PC-9 (cell line): Measurements from ENCODE around the gene STX1A. TPM values are rescaled to one million over a fixed set of nuclear protein-coding genes. Genes with fewer than 3 reads are reported as not detected.

ENCODE experiments used
- BruUV-seq: library from RNA; stranded (reverse); fragments of 400-500 nt; replicated peaks from 2 replicates; lab custom pipeline; 2021; lab: Mats Ljungman, UMichigan
- CTCF ChIA-PET: fragments of 300-600 bp; sonication (Branson Sonifier 250); formaldehyde crosslinking; loops from one replicate; lab custom pipeline; 2022; ENCODE audit warnings: antibody characterized with exemption; lab: Charles Lee
- POLR2A ChIA-PET: fragments of 300-600 bp; sonication (Branson Sonifier 250); formaldehyde crosslinking; loops from one replicate; lab custom pipeline; 2022; ENCODE audit warnings: antibody characterized with exemption; ENCODE audit not compliant: unreplicated experiment; lab: Charles Lee
- DNase-seq, 2 experiments: peaks; one replicate each; pipeline versions ENCODE4 v3.0.0 to v3.0.0-alpha.2; 2015 to 2022; ENCODE audit warnings: mixed read lengths in 1 of 2
- H2AFZ ChIP-seq: fragments of 200-600 bp; sonication (generic); 2 replicates; pipeline ENCODE4 v1.8.1; 2017; ENCODE audit warnings: antibody characterized with exemption
- H3F3A ChIP-seq: fragments of 200-600 bp; sonication (generic); 2 replicates; pipeline ENCODE4 v1.8.1; 2017; ENCODE audit warnings: antibody characterized with exemption, mild to moderate bottlenecking, low read depth; ENCODE audit not compliant: insufficient read depth
- H3K27ac ChIP-seq: fragments of 200-600 bp; sonication (generic); 2 replicates; pipeline ENCODE4 v1.6.1; 2016; ENCODE audit warnings: mixed run types
- H3K27me3 ChIP-seq: fragments of 200-600 bp; sonication (generic); 2 replicates; pipeline ENCODE4 v1.6.1; 2016; ENCODE audit warnings: low read depth, mixed run types; ENCODE audit not compliant: insufficient read depth
- H3K36me3 ChIP-seq: fragments of 200-600 bp; sonication (generic); 2 replicates; pipeline ENCODE4 v1.6.1; 2016; ENCODE audit warnings: low read depth, mixed run types
- H3K4me1 ChIP-seq: fragments of 200-600 bp; sonication (generic); replicated peaks from 2 replicates; pipeline ENCODE4 v1.6.1; 2016; ENCODE audit warnings: mixed run types; ENCODE audit not compliant: insufficient read depth
- H3K4me2 ChIP-seq: fragments of 200-600 bp; sonication (generic); 2 replicates; pipeline ENCODE4 v1.6.1; 2017; ENCODE audit warnings: mixed run types
- H3K4me3 ChIP-seq: fragments of 200-600 bp; sonication (generic); 2 replicates; pipeline ENCODE4 v1.6.1; 2016; ENCODE audit warnings: mixed run types
- H3K79me2 ChIP-seq: fragments of 200-600 bp; sonication (generic); 2 replicates; pipeline ENCODE4 v1.6.1; 2017; ENCODE audit warnings: low read depth, mixed run types
- H3K9me2 ChIP-seq: fragments of 200-600 bp; sonication (generic); 2 replicates; pipeline ENCODE4 v1.8.1; 2017; ENCODE audit warnings: mild to moderate bottlenecking; ENCODE audit not compliant: insufficient read depth
- H3K9me3 ChIP-seq: fragments of 200-600 bp; sonication (generic); 2 replicates; pipeline ENCODE4 v1.8.1; 2016; ENCODE audit warnings: low read depth; ENCODE audit not compliant: insufficient read depth
- H4K20me1 ChIP-seq: fragments of 200-600 bp; sonication (generic); 2 replicates; pipeline ENCODE4 v1.8.1; 2017; ENCODE audit not compliant: insufficient read depth
- CTCF ChIP-seq: fragments of 200-600 bp; sonication (generic); conservative IDR thresholded peaks from 2 replicates; pipeline ENCODE4 v1.6.1; 2017; ENCODE audit warnings: mixed run types, antibody characterized with exemption, mild to moderate bottlenecking, moderate library complexity
- EZH2 ChIP-seq: fragments of 200-600 bp; sonication (generic); IDR thresholded peaks from 2 replicates; pipeline ENCODE4 v1.8.0; 2017; ENCODE audit warnings: antibody characterized with exemption, low read depth
- intact Hi-C: fragments of 100-400 bp; cut with micrococcal nuclease; formaldehyde crosslinking; loops from one replicate; pipeline ENCODE4 v1.10.0; 2022; ENCODE audit not compliant: unreplicated experiment
- total RNA-seq: library from RNA; stranded (reverse); gene quantifications from 2 replicates; pipeline ENCODE4 v1.2.3, GENCODE V29; 2021

STX1A gene
- total RNA-seq, 1 experiment from 2014 or later = 39.1 TPM

DNA sequence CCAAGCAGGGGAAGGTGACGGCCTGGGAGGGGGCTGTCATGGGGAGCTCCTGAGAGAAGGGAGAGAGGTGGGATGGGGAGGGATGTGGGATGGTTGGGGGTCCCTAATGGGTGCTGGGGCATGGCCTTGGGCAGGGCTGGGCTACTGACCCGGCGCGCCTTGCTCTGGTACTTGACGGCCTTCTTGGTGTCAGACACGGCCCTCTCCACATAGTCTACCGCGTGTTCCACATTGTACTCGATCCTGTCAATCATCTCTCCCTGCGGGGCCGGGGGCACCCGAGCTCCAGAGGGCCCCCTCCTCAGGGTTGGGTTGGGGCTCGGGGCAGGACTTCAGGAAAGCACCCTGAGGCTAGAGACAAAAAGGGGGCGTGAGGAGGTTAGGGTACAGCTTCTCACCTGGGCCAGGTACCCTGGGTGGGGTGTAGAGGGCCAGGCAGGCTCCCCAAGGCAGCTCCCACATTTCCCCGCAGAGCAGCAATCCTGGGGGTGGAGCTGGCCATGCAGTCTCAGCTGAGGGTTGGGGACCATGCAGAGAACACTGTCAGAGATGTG lies 18.8 kb downstream of the STX1A start:
- DNase-seq = peak in 1 of 2 experiments; percentile 31
- Histone ChIP-seq H3K79me2 (peaks cover under 1% of the 10 kb centered on the region; the same call in 1 of the 2 replicates), H3K9me3 (no peaks in the 10 kb centered on the region), H3K27ac (no peak overlapping the region), H2AFZ (no peak overlapping the region), H3F3A (peaks cover 66% of the 10 kb centered on the region), H3K4me1 (peaks cover 7% of the 10 kb centered on the region), H4K20me1 (0 out of 2 replicates have a peak, but pooled peaks cover 14% of the 10 kb centered on the region), H3K9me2 (no peaks in the 10 kb centered on the region), H3K27me3 (no peaks in the 10 kb centered on the region), H3K36me3 (peaks cover 17% of the 10 kb centered on the region; the same call in 1 of the 2 replicates), H3K4me2 (no peak overlapping the region), H3K4me3 (no peak overlapping the region)
- POLR2A ChIA-PET = no interaction called here
- intact Hi-C loops = no loop called here
- CTCF ChIA-PET = interaction anchor here (0.7 kb wide), 1 partner anchor 178 kb away, joined by 3 read pairs; the partner anchor contains the start of gene BAZ1B
- TF ChIP-seq CTCF (no peak), EZH2 (no peak)
- no TSS peak for BruUV-seq

DNA sequence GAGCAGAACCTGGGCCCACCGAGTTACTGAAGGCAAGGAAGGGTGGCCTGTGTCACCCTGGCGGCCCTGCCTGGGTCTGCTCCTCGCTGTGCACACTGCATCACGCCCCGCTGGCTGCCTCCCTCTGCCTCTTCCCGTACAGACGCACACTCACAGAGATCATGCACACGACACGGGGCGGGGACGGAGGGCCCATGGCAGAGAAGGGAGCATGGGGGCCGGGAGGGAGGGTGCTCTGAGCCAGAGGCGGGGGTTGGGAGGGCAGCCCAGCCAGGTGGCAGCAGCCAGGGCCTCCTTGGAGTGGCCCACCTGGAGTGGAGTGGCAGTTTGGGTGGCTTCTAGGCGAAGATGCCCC lies 19.4 kb downstream of the STX1A start:
- DNase-seq = no peak
- Histone ChIP-seq H3K27ac (no peak overlapping the region), H4K20me1 (0 out of 2 replicates have a peak, but pooled peaks cover 14% of the 10 kb centered on the region), H3K9me3 (no peaks in the 10 kb centered on the region), H3K9me2 (no peaks in the 10 kb centered on the region), H3K4me2 (no peak overlapping the region), H3K4me1 (peaks cover 1% of the 10 kb centered on the region), H2AFZ (no peak overlapping the region), H3K4me3 (no peak overlapping the region), H3K79me2 (no peaks in the 10 kb centered on the region), H3K36me3 (peaks cover 16% of the 10 kb centered on the region; the same call in 1 of the 2 replicates), H3K27me3 (no peaks in the 10 kb centered on the region), H3F3A (peaks cover 60% of the 10 kb centered on the region)
- intact Hi-C loops = no loop called here
- TF ChIP-seq CTCF (no peak), EZH2 (no peak)
- CTCF ChIA-PET = no interaction called here
- POLR2A ChIA-PET = no interaction called here
- no TSS peak for BruUV-seq

- Histone ChIP-seq H3K27ac (no peak overlapping the region), H2AFZ (no peak overlapping the region), H3K27me3 (no peaks in the 10 kb centered on the region), H3K79me2 (no peaks in the 10 kb centered on the region), H3K9me2 (no peaks in the 10 kb centered on the region), H3K4me1 (no peaks in the 10 kb centered on the region), H3K4me3 (no peak overlapping the region), H3K9me3 (no peaks in the 10 kb centered on the region), H3K36me3 (peaks cover 14% of the 10 kb centered on the region; the same call in 1 of the 2 replicates), H4K20me1 (0 out of 2 replicates have a peak, but pooled peaks cover 14% of the 10 kb centered on the region), H3K4me2 (no peak overlapping the region), H3F3A (peaks cover 56% of the 10 kb centered on the region)
- POLR2A ChIA-PET = no interaction called here
- TF ChIP-seq EZH2 (no peak), CTCF (no peak)
- intact Hi-C loops = no loop called here
- CTCF ChIA-PET = no interaction called here
- no TSS peak for BruUV-seq
- peak in 1 of 2 experiments; percentile 16 for DNase-seq
These were observed 19.9 kb downstream of the STX1A start for GRCh38 chr7:73699370-73700068.
